CD4-positive, alpha-beta T cell treated with Interleukin-2 at 100 ng/mL for 4 hours (primary cell): ENCODE results near the gene NT5DC2.

Source experiments
- DNase-seq: peaks from one replicate; pipeline ENCODE4 v3.0.0-alpha.2; 2020; ENCODE audit warnings: low spot score

Gene NT5DC2

DNA sequence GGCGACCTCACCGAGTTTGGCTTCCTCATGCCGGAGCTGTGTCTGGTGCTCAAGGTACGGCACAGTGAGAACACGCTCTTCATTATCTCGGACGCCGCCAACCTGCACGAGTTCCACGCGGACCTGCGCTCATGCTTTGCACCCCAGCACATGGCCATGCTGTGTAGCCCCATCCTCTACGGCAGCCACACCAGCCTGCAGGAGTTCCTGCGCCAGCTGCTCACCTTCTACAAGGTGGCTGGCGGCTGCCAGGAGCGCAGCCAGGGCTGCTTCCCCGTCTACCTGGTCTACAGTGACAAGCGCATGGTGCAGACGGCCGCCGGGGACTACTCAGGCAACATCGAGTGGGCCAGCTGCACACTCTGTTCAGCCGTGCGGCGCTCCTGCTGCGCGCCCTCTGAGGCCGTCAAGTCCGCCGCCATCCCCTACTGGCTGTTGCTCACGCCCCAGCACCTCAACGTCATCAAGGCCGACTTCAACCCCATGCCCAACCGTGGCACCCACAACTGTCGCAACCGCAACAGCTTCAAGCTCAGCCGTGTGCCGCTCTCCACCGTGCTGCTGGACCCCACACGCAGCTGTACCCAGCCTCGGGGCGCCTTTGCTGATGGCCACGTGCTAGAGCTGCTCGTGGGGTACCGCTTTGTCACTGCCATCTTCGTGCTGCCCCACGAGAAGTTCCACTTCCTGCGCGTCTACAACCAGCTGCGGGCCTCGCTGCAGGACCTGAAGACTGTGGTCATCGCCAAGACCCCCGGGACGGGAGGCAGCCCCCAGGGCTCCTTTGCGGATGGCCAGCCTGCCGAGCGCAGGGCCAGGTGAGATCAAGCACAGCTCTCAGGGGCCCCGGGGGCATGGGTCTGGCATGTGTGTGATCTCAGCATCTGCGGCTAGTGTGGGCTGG, 45.6 kb downstream of the NT5DC2 start:
- DNase-seq, result no peak

DNA sequence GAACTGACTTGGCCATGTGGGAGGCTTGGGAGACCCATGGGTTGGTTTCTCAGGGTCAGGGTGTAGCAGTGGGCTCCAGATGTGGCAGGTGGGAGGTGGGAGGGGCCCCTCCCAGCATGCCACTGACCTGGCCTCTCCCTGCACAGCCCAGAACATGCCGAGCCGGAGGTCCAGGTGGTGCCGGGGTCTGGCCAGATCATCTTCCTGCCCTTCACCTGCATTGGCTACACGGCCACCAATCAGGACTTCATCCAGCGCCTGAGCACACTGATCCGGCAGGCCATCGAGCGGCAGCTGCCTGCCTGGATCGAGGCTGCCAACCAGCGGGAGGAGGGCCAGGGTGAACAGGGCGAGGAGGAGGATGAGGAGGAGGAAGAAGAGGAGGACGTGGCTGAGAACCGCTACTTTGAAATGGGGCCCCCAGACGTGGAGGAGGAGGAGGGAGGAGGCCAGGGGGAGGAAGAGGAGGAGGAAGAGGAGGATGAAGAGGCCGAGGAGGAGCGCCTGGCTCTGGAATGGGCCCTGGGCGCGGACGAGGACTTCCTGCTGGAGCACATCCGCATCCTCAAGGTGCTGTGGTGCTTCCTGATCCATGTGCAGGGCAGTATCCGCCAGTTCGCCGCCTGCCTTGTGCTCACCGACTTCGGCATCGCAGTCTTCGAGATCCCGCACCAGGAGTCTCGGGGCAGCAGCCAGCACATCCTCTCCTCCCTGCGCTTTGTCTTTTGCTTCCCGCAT, 46.4 kb downstream of the NT5DC2 start:
- no peak for DNase-seq

DNA sequence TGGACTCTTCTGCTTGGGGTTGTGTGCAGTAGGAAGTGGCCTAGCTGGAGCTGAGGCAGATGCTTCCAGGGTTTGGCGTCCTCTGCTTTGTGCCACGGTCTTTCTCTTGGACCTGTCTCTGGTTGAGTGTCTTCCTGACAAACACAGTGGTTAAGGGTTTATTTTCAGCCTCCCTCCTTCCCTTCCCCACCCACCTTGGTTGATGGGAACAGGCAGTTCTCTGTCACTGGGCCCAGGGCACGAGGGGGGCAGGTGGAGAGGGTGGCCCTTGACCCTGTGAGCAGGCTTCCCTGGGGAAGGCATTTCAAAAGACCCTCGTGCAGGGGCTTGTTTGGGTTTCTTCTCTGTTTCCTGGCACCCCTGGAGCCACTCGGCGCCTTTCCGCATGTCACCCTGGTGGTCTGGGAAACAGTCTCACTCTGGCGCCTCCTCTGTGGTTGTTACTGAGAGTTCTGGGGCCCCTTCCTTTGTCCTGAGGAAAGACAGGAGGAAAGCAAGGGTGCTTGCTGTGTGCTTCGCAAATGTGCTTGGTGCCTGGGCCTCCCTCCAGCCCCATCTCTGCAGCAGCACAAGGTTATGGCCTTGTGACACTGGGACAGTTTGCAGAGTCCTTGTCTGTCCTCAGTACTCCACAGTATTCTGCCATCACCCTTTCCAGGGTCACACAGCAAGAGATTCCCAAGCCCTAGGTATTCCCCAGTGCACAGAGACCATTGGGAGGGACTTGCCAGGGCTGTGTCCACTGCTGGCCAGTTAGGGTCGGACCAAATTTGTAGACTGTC, 48.8 kb downstream of the NT5DC2 start:
- no peak for DNase-seq

DNA sequence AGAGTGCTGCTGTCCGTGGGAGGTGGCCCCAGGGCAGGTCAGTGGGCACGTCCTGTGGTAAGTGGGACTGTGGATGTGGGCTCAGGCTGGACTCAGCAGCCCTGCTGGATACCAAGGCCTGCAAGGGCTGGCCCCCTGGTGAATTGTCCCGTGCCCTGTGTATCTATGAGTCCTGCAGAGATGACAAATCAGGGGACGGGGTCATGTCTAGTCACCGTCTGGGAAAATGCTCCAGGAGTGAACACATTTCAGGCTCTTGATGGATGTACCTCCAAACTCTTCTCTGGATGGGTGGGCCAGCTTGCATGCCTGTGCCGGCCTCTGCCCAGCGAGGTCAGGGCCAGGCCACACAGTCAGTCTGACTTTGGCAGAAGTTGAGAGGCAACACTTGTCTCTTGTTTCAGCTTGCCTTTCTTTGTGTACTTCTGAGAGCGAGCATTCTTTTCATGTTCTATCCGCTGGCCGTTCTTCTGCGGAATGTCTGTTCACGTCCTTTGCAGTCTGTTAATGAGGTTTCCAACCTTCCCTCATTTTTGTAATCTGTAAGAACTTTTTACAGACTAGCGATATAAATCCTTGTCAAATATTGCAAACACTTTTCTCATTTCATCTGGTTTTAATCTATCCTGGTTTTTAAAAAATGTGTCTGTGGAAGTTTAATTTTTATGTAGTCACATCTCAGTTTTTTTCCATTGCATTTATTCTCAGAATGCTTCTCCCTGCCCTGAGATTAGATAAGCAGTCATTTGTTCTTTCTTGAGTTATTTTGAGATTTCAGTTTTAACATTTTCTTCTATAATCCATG, 49.9 kb downstream of the NT5DC2 start:
- no peak for DNase-seq

DNA sequence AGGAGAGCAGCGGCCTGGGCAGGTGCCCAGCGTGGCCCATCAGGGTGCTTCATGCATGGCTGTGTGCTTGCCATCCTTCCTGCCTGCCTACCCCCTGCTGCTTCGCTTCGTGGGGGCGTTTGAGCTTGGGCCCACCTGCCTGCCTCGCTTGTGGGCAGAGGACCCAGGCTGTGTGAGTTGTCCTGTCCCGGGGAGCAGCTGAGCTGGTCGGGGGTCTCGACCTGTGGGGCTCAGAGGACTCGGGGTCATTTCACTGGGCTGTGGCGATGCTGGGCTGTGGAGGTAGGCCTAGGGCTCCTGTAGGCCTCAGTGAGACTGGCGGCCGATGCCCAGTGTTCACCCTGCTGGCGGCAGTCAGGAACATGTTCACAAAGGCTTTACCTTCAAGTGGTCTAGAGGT, 50.6 kb downstream of the NT5DC2 start:
- DNase-seq, result no peak

DNA sequence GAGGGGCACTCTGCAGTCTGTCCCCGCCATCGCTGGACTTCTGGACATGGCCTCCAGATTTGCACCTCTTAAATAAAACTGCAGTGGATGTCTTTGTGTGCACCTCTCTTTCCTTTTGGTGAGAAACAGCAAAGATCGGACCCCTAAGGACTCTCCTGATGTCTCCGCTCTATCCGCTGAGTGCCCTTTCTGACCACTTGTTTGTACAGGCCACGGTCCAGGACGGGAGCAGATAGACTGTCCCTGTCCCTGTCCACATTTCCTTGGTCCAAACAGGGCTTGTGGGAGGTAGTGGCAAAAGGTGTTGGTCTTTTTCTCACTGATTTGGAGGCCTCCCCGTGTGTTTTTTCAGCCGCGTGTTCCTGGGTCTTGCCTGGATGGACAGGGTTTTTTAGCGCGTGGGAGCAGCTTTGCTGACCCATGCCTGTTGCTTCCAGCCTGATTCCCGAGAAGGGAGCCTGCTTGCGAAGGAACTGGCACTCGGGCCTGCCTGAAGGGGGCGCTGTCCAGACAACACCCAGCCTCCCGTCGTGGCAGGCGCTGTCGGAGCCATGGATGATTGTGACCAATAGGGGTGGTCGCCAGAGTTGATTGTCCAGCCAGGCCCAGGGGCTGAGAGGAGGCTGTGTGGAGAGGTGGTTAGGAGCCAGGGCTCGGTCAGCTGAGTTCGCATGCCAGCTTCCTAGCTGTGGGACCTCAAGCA, 51.7 kb downstream of the NT5DC2 start:
- no peak for DNase-seq

DNA sequence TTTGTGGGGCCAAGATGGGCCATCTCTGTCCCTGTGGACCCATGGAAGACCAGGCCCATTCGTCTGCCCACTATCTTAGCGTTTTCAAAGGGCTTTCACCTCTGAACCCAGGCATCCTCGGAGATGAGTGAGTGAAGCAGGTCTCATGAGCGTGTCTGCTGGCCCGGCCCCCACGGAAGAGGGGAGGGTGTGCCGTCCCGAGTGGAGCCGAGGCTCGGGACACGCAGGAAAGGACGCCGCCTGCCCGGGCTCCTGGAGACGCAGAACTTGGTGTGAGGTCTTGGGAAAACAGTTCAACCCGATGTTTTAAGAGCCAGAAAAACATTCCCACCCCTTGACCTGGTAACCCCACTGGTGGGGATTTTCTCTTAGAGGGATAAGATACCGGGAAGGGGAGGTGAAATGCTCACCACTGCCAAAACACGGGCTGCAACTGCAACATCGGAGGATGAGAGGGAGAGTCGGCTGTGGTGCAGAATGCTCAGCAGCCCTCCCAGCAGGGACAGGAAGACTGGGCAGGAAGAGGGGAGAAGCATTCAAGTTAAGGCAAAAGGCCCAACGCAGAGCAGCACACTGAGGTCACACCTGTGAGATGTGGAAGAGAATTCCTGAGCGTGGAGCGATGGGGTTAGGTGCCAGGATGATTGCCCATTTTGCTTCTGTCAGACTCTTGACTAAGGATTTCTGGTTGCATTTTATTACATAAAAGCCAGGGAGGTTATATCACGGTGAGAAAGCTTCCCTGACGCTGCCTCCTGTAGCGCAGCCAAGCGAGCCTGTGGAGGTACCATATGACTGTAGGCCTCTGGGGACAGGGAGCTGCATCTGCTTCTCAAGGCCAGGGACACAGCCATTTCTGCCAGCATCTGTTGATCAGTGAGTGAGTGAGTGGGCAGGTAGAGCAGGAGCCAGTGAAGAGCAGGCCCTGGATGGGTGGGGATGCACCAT, 52.6 kb downstream of the NT5DC2 start:
- no peak for DNase-seq

DNA sequence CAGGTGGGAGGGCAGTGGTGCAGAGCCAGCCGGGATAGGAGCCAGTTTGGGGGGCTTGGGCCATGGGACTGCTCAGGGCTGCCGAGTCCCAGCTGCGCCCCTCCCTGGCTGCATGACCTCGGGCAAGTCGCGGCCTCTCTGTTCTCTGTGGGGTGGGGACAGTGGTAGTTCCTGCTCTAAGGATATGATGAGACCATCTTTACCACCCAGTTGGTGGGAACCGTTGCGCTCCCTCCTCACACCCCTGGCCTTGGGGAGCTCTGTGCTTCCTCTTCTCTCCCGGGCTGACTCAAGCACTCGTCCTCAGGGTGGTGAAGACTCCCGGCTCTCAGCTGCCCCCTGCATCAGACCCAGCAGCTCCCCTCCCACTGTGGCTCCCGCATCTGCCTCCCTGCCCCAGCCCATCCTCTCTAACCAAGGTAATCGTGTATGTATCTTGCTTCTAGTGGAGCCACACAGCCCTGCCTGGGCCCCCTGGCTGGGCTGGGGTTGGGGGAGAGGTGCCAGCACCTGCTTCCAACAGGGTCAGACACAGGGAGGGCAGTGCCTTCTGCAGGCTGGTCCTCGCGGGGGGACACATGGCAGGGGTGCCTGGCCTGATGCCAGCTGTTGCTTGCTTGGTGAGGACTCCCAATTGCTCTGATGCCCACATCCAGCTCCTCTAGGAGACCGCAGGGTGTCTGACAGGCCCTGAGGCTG, 53.6 kb downstream of the NT5DC2 start:
- DNase-seq, result no peak

DNA sequence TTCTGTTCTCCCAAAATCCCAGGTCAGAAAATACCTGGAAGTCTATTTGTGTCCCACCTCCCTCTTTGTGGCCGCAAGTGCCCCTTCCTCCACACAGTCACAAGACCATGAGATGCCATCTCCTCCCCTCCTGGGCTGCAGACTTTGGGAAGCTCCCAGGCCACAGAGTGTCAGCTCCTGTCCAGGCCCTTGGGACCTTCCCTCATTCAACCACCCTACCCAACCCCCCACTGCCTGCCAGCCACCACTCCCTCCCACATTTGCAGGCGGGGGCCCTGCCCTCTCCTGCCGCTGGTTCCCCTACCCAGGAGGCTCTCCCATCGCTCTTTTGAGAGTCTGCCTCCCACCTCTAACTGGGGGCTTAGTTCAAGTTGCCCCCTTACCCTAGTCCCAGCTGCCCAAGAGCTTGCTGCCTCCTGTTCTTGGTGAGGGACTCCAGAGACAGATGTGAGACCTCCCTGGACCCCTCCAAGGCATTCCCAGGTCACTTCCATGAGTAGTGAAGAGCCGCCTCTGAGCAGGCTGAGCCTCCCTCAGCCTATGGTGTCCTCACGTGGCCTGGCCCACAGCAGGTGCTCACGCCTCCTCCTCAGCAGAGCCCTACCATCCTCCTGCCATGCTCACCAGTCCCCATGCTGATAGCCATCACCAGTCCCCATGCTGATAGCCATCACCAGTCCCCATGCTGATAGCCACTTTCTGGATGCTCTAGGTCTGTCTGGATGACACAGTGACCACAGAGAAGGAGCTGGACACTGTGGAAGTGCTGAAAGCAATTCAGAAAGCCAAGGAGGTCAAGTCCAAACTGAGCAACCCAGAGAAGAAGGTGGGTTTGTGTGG, 54.4 kb downstream of the NT5DC2 start:
- DNase-seq, result no peak

DNA sequence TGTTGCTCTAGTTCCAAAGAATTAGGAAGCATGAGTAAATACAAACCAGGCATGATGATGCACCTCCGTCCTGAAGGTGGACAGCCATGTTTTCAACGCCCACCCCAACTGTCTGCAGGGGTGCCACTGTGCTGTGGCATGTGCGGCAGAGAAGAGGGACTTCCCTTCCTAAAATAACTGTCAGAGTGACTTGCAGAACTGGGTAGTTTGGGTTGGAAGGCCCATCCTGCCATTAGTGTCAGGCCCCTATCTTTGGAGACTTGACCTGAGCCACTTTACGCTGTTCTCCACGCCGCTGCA, 55.9 kb downstream of the NT5DC2 start:
- DNase-seq, result no peak

DNA sequence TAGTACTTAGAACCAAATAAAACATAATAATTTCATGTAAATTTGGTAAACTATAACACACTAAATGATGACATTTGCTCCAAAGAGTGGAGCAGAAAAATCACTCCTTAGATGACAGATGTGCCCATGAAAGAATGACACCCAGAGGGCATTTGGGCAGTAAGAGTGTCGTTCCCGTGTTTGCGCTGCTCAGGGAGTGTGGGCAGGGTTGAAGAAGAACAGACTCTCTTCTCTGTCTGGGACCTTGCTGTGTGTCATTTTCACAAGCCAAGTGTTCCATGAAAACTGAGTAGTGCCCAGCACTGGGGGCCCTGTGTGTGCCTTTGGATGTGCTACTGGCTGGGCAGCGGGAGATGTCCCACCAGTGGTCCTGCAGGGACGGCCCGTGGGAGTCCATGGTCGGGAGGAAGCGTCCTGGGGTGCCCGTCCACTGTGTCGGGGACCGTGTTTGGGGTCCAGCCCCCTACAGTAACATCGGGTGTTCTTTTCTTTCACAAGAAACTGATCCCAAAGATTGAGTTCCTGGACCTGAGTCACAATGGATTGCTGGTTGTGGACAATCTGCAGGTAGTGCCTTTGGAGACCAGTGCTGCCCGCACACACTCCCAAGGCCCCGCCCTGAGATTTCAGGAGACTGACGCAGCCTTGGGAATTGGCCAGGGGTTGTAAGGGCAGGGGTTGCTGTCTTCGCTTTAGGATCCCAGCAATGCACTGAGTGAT, 56.4 kb downstream of the NT5DC2 start:
- no peak for DNase-seq
